NCI-H226 (cell line): ENCODE results near the gene TYSND1.
"Not testable (repeated sequence)": the region's sequence is repeated elsewhere in the genome, so short reads cannot be mapped to it uniquely, and the experiment has no call there.

ENCODE experiments used
- DNase-seq: peaks from one replicate; pipeline ENCODE4 v3.0.0-alpha.2; 2015

TYSND1 gene

GRCh38 chr10:70101668-70102067 is 44.8 kb downstream of the TYSND1 start:
- DNase-seq = no peak

GRCh38 chr10:70101068-70101562 is 45.4 kb downstream of the TYSND1 start:
- not testable (repeated sequence) for DNase-seq

GRCh38 chr10:70098271-70098670 is 48.2 kb downstream of the TYSND1 start:
- no peak for DNase-seq

- DNase-seq = no peak
Measured at GRCh38 chr10:70097459-70097858, 49.0 kb downstream of the TYSND1 start.

GRCh38 chr10:70096705-70097420 is 49.6 kb downstream of the TYSND1 start:
- no peak for DNase-seq

- no peak for DNase-seq
Measured at GRCh38 chr10:70096016-70096704, 50.3 kb downstream of the TYSND1 start.

- DNase-seq = no peak
Measured at GRCh38 chr10:70094250-70094649, 52.2 kb downstream of the TYSND1 start.

GRCh38 chr10:70093335-70093944 is 53.1 kb downstream of the TYSND1 start:
- no peak for DNase-seq

GRCh38 chr10:70092389-70092718 is 54.1 kb downstream of the TYSND1 start:
- no peak for DNase-seq

GRCh38 chr10:70090951-70091350 is 55.5 kb downstream of the TYSND1 start:
- no peak for DNase-seq

- DNase-seq = no peak
Measured at GRCh38 chr10:70090013-70090412, 56.5 kb downstream of the TYSND1 start.

GRCh38 chr10:70088308-70088698 is 58.2 kb downstream of the TYSND1 start:
- DNase-seq = no peak
